Ishikawa (cell line): ENCODE data around the gene SLIT3.

Experiments used
- CEBPB ChIP-seq: IDR thresholded peaks from 2 replicates; pipeline ENCODE4 v1.6.1; 2012
- CREB1 ChIP-seq: IDR thresholded peaks from 2 replicates; pipeline ENCODE4 v1.6.1; 2012; ENCODE audit warnings: low read depth
- EP300 ChIP-seq: IDR thresholded peaks from 2 replicates; pipeline ENCODE4 v1.6.1; 2012; ENCODE audit warnings: borderline replicate concordance
- RAD21 ChIP-seq: IDR thresholded peaks from 2 replicates; pipeline ENCODE4 v1.6.1; 2012; ENCODE audit warnings: low read depth
- TAF1 ChIP-seq: IDR thresholded peaks from 2 replicates; pipeline ENCODE4 v1.6.1; 2012; ENCODE audit warnings: low read depth, mild to moderate bottlenecking
- YY1 ChIP-seq: IDR thresholded peaks from 2 replicates; pipeline ENCODE4 v1.6.1; 2012; ENCODE audit warnings: low read depth
- ZBTB7A ChIP-seq: IDR thresholded peaks from 2 replicates; pipeline ENCODE4 v1.6.1; 2012; ENCODE audit warnings: low read depth
- TF ChIP-seq, protein P1 (sequence below): IDR thresholded peaks from 2 replicates; pipeline ENCODE4 v1.6.1; 2012; ENCODE audit warnings: low read depth, mild to moderate bottlenecking

DNA sequence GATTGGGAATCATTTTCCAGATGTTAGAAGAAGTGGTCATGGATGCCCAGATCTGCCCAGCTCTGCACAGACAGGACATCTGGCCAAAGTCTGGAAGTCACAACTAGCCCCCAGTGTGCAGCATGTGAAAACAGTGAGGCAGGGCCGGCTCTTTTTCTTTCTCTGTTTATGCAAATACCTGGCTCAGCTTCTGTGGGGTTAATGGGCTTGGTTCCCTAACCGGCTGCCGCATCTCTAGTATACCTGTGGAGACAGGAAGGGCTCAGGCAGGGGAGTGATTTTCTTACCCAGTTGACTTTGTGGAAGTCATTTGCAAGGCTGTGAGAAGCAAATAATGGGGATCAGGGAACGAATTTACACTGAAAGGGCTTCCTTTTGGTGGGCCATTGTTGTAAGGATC lies 467.0 kb downstream of the SLIT3 start:
- TF ChIP-seq TAF1 (no peak), ZBTB7A (no peak), CEBPB (no peak), EP300 (no peak), CREB1 (no peak), RAD21 (no peak), YY1 (no peak)
- TF ChIP-seq, protein P1, sequence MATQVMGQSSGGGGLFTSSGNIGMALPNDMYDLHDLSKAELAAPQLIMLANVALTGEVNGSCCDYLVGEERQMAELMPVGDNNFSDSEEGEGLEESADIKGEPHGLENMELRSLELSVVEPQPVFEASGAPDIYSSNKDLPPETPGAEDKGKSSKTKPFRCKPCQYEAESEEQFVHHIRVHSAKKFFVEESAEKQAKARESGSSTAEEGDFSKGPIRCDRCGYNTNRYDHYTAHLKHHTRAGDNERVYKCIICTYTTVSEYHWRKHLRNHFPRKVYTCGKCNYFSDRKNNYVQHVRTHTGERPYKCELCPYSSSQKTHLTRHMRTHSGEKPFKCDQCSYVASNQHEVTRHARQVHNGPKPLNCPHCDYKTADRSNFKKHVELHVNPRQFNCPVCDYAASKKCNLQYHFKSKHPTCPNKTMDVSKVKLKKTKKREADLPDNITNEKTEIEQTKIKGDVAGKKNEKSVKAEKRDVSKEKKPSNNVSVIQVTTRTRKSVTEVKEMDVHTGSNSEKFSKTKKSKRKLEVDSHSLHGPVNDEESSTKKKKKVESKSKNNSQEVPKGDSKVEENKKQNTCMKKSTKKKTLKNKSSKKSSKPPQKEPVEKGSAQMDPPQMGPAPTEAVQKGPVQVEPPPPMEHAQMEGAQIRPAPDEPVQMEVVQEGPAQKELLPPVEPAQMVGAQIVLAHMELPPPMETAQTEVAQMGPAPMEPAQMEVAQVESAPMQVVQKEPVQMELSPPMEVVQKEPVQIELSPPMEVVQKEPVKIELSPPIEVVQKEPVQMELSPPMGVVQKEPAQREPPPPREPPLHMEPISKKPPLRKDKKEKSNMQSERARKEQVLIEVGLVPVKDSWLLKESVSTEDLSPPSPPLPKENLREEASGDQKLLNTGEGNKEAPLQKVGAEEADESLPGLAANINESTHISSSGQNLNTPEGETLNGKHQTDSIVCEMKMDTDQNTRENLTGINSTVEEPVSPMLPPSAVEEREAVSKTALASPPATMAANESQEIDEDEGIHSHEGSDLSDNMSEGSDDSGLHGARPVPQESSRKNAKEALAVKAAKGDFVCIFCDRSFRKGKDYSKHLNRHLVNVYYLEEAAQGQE, result no peak
